CD4-positive, alpha-beta T cell (primary cell): ENCODE measurements around the gene GSK3B. TPM values are rescaled to one million over a fixed set of nuclear protein-coding genes. Genes with fewer than 3 reads are reported as not detected.

ENCODE experiments used
- ATAC-seq: fragments of 200-7000 bp; cut with Tn5 transposase; one replicate; pipeline ENCODE4 v1.10.0; 2022; ENCODE audit warnings: mild to moderate bottlenecking; ENCODE audit not compliant: poor library complexity
- CTCF ChIA-PET: fragments of 350-600 bp; sonication (Branson Sonifier 250); formaldehyde crosslinking; loops from one replicate; lab custom pipeline; 2021; ENCODE audit warnings: antibody characterized with exemption, inconsistent platforms; lab: Charles Lee
- POLR2A ChIA-PET: fragments of 350-600 bp; sonication (Branson Sonifier 250); formaldehyde crosslinking; loops from one replicate; lab custom pipeline; 2021; ENCODE audit warnings: antibody characterized with exemption, inconsistent platforms; lab: Charles Lee
- DNase-seq, 14 experiments: peaks; one replicate each; pipeline ENCODE4 v3.0.0-alpha.2; 2013 to 2020; ENCODE audit warnings: mixed read lengths in 2 of 14
- H3K27ac ChIP-seq, 2 donors: one replicate each; pipeline versions ENCODE4 v1.5.1 to v1.7.0; 2013; ENCODE audit warnings: low read length in 2 of 2, low read depth in 1 of 2, mild to moderate bottlenecking in 1 of 2
- H3K27me3 ChIP-seq, 2 experiments: 1 replicate in 1 of 2; 2 replicates in 1 of 2; pipeline versions ENCODE4 v1.6.1 to v1.7.0; 2013; ENCODE audit warnings: low read length in 2 of 2, control low read depth in 1 of 2, mild to moderate bottlenecking in 1 of 2, moderate library complexity in 1 of 2; ENCODE audit not compliant: insufficient read depth in 2 of 2, control insufficient read depth in 1 of 2
- H3K36me3 ChIP-seq: one replicate; pipeline ENCODE4 v1.6.1; 2013; ENCODE audit warnings: low read length, control low read depth; ENCODE audit not compliant: insufficient read depth
- H3K4me1 ChIP-seq: one replicate; pipeline ENCODE4 v1.6.1; 2013; ENCODE audit warnings: low read length, control low read depth; ENCODE audit not compliant: insufficient read depth
- H3K4me3 ChIP-seq: one replicate; pipeline ENCODE4 v1.5.1; 2013; ENCODE audit warnings: mild to moderate bottlenecking, low read length, moderate library complexity
- H3K9me3 ChIP-seq, 2 experiments: 1 replicate in 1 of 2; 2 replicates in 1 of 2; pipeline versions ENCODE4 v1.6.1 to v1.7.0; 2013; ENCODE audit warnings: low read length in 2 of 2, mild to moderate bottlenecking in 2 of 2, control low read depth in 1 of 2, moderate library complexity in 1 of 2; ENCODE audit not compliant: control insufficient read depth in 1 of 2, insufficient read depth in 1 of 2
- H3K27ac Mint-ChIP-seq: one replicate; pipeline ENCODE4 v1.8.0; 2020; ENCODE audit warnings: mixed read lengths
- H3K27me3 Mint-ChIP-seq: one replicate; pipeline ENCODE4 v1.8.0; 2021; ENCODE audit warnings: mixed read lengths
- H3K36me3 Mint-ChIP-seq: one replicate; pipeline ENCODE4 v1.8.0; 2021; ENCODE audit warnings: low read depth, mixed read lengths
- H3K4me1 Mint-ChIP-seq: one replicate; pipeline ENCODE4 v1.8.0; 2021; ENCODE audit warnings: low read depth, mixed read lengths
- H3K4me3 Mint-ChIP-seq: one replicate; pipeline ENCODE4 v1.8.0; 2020; ENCODE audit warnings: mild to moderate bottlenecking, mixed read lengths
- H3K9me3 Mint-ChIP-seq: one replicate; pipeline ENCODE4 v1.8.0; 2020; ENCODE audit warnings: mixed read lengths
- CTCF ChIP-seq: fragments of 200-600 bp; IDR thresholded peaks from one replicate; pipeline ENCODE4 v1.8.0; 2022; ENCODE audit warnings: antibody characterized with exemption, mild to moderate bottlenecking
- intact Hi-C, 2 experiments: fragments of 100-400 bp; cut with DNase I in 1 of 2; cut with micrococcal nuclease in 1 of 2; formaldehyde crosslinking; loops; one replicate each; pipeline versions ENCODE4 v1.15.1 to v1.9.0; 2023 to 2025; cut with DNase I, micrococcal nuclease
- total RNA-seq, 174 experiments: library from RNA in 2 of 174; stranded (reverse) in 2 of 174; gene quantifications; one replicate each; pipeline ENCODE4 v1.2.3 and lab custom pipeline; 2021 to 2026

The GSK3B gene
- total RNA-seq, 2 experiments from 2014 or later = 27.9 to 29.1 TPM

- H3K4me3 ChIP-seq = no peak overlapping the region
- ATAC-seq = no peak
- Mint-ChIP-seq H3K9me3 (no peaks in the 10 kb centered on the region), H3K4me1 (peaks cover 21% of the 10 kb centered on the region), H3K36me3 (peaks cover 13% of the 10 kb centered on the region), H3K27me3 (no peaks in the 10 kb centered on the region), H3K4me3 (no peak overlapping the region), H3K27ac (peak overlapping the region; percentile 37)
- TF ChIP-seq CTCF = no peak
- no peaks in the 10 kb centered on the region for H3K4me1 ChIP-seq
- peaks cover under 1% of the 10 kb centered on the region for H3K36me3 ChIP-seq
- ChIA-PET POLR2A (interaction anchor here (0.6 to 1.7 kb wide), 2 partner anchors 87 to 264 kb away, joined by 3 to 4 read pairs; no protein-coding TSS in a partner anchor), CTCF (no interaction called here)
- DNase-seq = no peak
- H3K27me3 ChIP-seq = no peaks in the 10 kb centered on the region
- H3K27ac ChIP-seq = no peak overlapping the region
- no peaks in the 10 kb centered on the region for H3K9me3 ChIP-seq
- intact Hi-C loops = no loop called here
Measured at GRCh38 chr3:119831941-119832371, 262.3 kb downstream of the GSK3B start.

DNA sequence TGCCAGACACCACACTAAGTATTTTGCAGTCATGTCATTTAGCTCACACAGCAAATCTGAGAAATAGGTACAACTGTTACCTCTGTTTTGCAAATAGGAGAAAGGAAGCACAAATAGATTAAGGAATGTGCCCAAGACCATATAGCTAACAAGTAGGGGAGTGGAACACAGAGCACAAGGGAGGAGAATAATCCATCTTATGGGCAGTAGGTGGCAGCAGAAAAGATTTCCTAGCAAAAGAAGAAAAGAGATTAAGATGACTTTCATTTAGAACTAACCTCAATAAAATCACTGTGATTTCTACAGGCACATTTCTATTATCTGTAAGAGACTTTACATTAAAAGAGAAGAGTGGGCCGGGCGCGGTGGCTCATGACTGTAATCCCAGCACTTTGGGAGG lies 263.2 kb downstream of the GSK3B start:
- H3K9me3 ChIP-seq = no peaks in the 10 kb centered on the region
- peaks cover 5% of the 10 kb centered on the region for H3K36me3 ChIP-seq
- CTCF ChIA-PET = no interaction called here
- POLR2A ChIA-PET = interaction anchor here (1.7 kb wide), 1 partner anchor 265 kb away, joined by 4 read pairs; no protein-coding TSS in a partner anchor
- H3K4me3 ChIP-seq = no peak overlapping the region
- H3K27ac ChIP-seq = no peak overlapping the region
- Mint-ChIP-seq H3K4me3 (no peak overlapping the region), H3K27me3 (no peaks in the 10 kb centered on the region), H3K36me3 (peaks cover 11% of the 10 kb centered on the region), H3K4me1 (peaks cover 21% of the 10 kb centered on the region), H3K27ac (no peak overlapping the region), H3K9me3 (no peaks in the 10 kb centered on the region)
- intact Hi-C loops = no loop called here
- no peak for TF ChIP-seq CTCF
- ATAC-seq (no peak), DNase-seq (no peak)
- H3K27me3 ChIP-seq = no peaks in the 10 kb centered on the region
- no peaks in the 10 kb centered on the region for H3K4me1 ChIP-seq

DNA sequence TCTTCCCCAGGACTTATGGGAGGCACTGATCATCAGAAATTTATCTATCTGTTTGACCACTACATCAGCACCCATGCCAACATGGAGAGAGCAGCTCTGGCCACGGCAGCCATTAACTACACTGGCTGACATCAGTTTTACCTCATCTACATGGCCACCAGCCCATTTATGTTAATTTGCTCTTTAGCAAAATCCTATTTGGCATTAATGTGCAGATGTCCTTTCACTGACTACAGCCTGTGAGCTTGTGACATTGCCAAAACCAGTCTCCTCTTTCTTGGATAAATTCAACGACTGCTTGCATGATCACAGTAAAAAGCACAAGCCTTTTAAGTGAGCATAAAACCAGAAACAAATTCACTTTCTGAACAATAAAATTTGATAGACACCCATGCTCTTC lies 264.8 kb downstream of the GSK3B start:
- Mint-ChIP-seq H3K27me3 (no peaks in the 10 kb centered on the region), H3K9me3 (no peaks in the 10 kb centered on the region), H3K4me3 (no peak overlapping the region), H3K27ac (no peak overlapping the region), H3K36me3 (peaks cover 18% of the 10 kb centered on the region), H3K4me1 (peaks cover 21% of the 10 kb centered on the region)
- H3K36me3 ChIP-seq = peaks cover 12% of the 10 kb centered on the region
- H3K27me3 ChIP-seq = no peaks in the 10 kb centered on the region
- H3K9me3 ChIP-seq = no peaks in the 10 kb centered on the region
- intact Hi-C loops = no loop called here
- H3K4me3 ChIP-seq = no peak overlapping the region
- DNase-seq (no peak), ATAC-seq (no peak)
- no peaks in the 10 kb centered on the region for H3K4me1 ChIP-seq
- POLR2A ChIA-PET = no interaction called here
- CTCF ChIA-PET = no interaction called here
- no peak overlapping the region for H3K27ac ChIP-seq
- TF ChIP-seq CTCF = no peak
